IMR-90 (cell line): Measurements from ENCODE around the gene NT5DC3. TPM values are rescaled to one million over a fixed set of nuclear protein-coding genes. Genes with fewer than 3 reads are reported as not detected.

ENCODE experiments used
- ATAC-seq: fragments of 200-7000 bp; cut with Tn5 transposase; 2 replicates; pipeline ENCODE4 v1.9.1; 2020; ENCODE audit warnings: low read depth, mild to moderate bottlenecking, moderate library complexity
- BruUV-seq: library from RNA; stranded (reverse); fragments of 400-500 nt; replicated peaks from 2 replicates; lab custom pipeline; 2021; lab: Mats Ljungman, UMichigan
- CTCF ChIA-PET: fragments of 300-600 bp; formaldehyde crosslinking; extraction: SDS; loops from one replicate; lab custom pipeline; 2021; ENCODE audit warnings: antibody characterized with exemption; lab: Yijun Ruan, JAX
- POLR2A ChIA-PET: fragments of 300-600 bp; sonication (Branson Sonifier 250); formaldehyde crosslinking; loops from one replicate; lab custom pipeline; 2022; ENCODE audit warnings: antibody characterized with exemption; ENCODE audit not compliant: unreplicated experiment; lab: Charles Lee
- DNase-seq: peaks from one replicate; pipeline ENCODE4 v3.0.0; 2013
- H2AFZ ChIP-seq: replicated peaks from 2 replicates; pipeline ENCODE3; 2013; ENCODE audit warnings: low read length, mild to moderate bottlenecking; ENCODE audit not compliant: poor library complexity
- H2AK5ac ChIP-seq: 2 replicates; pipeline ENCODE4 v1.6.1; 2013; ENCODE audit warnings: low read depth, low read length, inconsistent platforms
- H2AK9ac ChIP-seq: replicated peaks from 2 replicates; pipeline ENCODE3; 2013; ENCODE audit warnings: mild to moderate bottlenecking, low read depth, low read length, moderate library complexity; ENCODE audit not compliant: poor library complexity
- H2BK120ac ChIP-seq: 2 replicates; pipeline ENCODE4 v1.6.1; 2013; ENCODE audit warnings: low read depth, low read length, inconsistent platforms
- H2BK15ac ChIP-seq: 3 replicates; pipeline ENCODE4 v1.6.1; 2013; ENCODE audit warnings: low read depth, low read length, inconsistent platforms
- H2BK20ac ChIP-seq: 2 replicates; pipeline ENCODE4 v1.6.1; 2013; ENCODE audit warnings: low read depth, mild to moderate bottlenecking, inconsistent platforms, low read length, moderate library complexity
- H2BK5ac ChIP-seq: 2 replicates; pipeline ENCODE4 v1.6.1; 2013; ENCODE audit warnings: mild to moderate bottlenecking, low read depth, low read length, inconsistent platforms; ENCODE audit not compliant: poor library complexity, severe bottlenecking
- H3K14ac ChIP-seq: replicated peaks from 2 replicates; pipeline ENCODE4 v1.6.1; 2013; ENCODE audit warnings: low read depth, low read length, inconsistent platforms
- H3K18ac ChIP-seq: 2 replicates; pipeline ENCODE4 v1.6.1; 2013; ENCODE audit warnings: low read depth, low read length, control low read depth
- H3K23ac ChIP-seq: 2 replicates; pipeline ENCODE4 v1.6.1; 2013; ENCODE audit warnings: low read depth, low read length, inconsistent platforms
- H3K27ac ChIP-seq: 2 replicates; pipeline ENCODE4 v1.5.1; 2013; ENCODE audit warnings: mild to moderate bottlenecking, control low read depth, low read length; ENCODE audit not compliant: insufficient read depth
- H3K27me3 ChIP-seq: 2 replicates; pipeline ENCODE4 v1.6.1; 2013; ENCODE audit warnings: low read length; ENCODE audit not compliant: control insufficient read depth, insufficient read depth
- H3K36me3 ChIP-seq: 2 replicates; pipeline ENCODE4 v1.6.1; 2013; ENCODE audit warnings: low read length, mixed read lengths; ENCODE audit not compliant: control insufficient read depth, insufficient read depth
- H3K4ac ChIP-seq: 2 replicates; pipeline ENCODE4 v1.6.1; 2013; ENCODE audit warnings: low read depth, low read length, inconsistent platforms
- H3K4me1 ChIP-seq: 2 replicates; pipeline ENCODE4 v1.6.1; 2013; ENCODE audit warnings: low read length, mixed read lengths; ENCODE audit not compliant: control insufficient read depth, insufficient read depth
- H3K4me2 ChIP-seq: 2 replicates; pipeline ENCODE4 v1.6.1; 2013; ENCODE audit warnings: low read depth, mild to moderate bottlenecking, control low read depth, low read length, moderate library complexity
- H3K4me3 ChIP-seq: 2 replicates; pipeline ENCODE4 v1.5.1; 2013; ENCODE audit warnings: low read depth, mild to moderate bottlenecking, control low read depth, low read length, moderate library complexity; ENCODE audit not compliant: insufficient read depth
- H3K56ac ChIP-seq: 2 replicates; pipeline ENCODE4 v1.6.1; 2013; ENCODE audit warnings: low read length, inconsistent platforms; ENCODE audit not compliant: insufficient read depth; ENCODE audit errors: extremely low read depth
- H3K79me1 ChIP-seq, 2 experiments: 2 replicates each; pipeline ENCODE4 v1.6.1; 2013; ENCODE audit warnings: low read length in 2 of 2, inconsistent platforms in 1 of 2, low read depth in 1 of 2
- H3K9ac ChIP-seq: 2 replicates; pipeline ENCODE4 v1.6.1; 2013; ENCODE audit warnings: low read depth, low read length, control low read depth
- H3K9me1 ChIP-seq: 2 replicates; pipeline ENCODE4 v1.6.1; 2013; ENCODE audit warnings: low read length, inconsistent platforms; ENCODE audit not compliant: insufficient read depth
- H3K9me3 ChIP-seq: 2 replicates; pipeline ENCODE4 v1.6.1; 2013; ENCODE audit warnings: low read length; ENCODE audit not compliant: control insufficient read depth, insufficient read depth
- H4K20me1 ChIP-seq: 2 replicates; pipeline ENCODE4 v1.6.1; 2013; ENCODE audit warnings: low read length, inconsistent platforms; ENCODE audit not compliant: insufficient read depth
- H4K5ac ChIP-seq: 2 replicates; pipeline ENCODE4 v1.6.1; 2013; ENCODE audit warnings: mild to moderate bottlenecking, low read depth, low read length, control low read depth
- H4K8ac ChIP-seq, 2 experiments: 2 replicates each; pipeline ENCODE4 v1.6.1; 2013; ENCODE audit warnings: low read depth in 2 of 2, low read length in 2 of 2, control low read depth in 1 of 2, inconsistent platforms in 1 of 2
- H4K91ac ChIP-seq: 2 replicates; pipeline ENCODE4 v1.6.1; 2013; ENCODE audit warnings: low read depth, low read length, inconsistent platforms; ENCODE audit not compliant: insufficient read depth
- BHLHE40 ChIP-seq: fragments of 150-350 bp; IDR thresholded peaks from 2 replicates; pipeline ENCODE4 v1.6.1; 2016; ENCODE audit warnings: mild to moderate bottlenecking, low read depth, low read length
- CEBPB ChIP-seq: IDR thresholded peaks from 2 replicates; pipeline ENCODE4 v1.6.1; 2012; ENCODE audit warnings: low read depth, low read length, improper control_type of control experiment
- CHD1 ChIP-seq: IDR thresholded peaks from 2 replicates; pipeline ENCODE4 v1.6.1; 2012; ENCODE audit warnings: low read depth, low read length, improper control_type of control experiment
- CTCF ChIP-seq: conservative IDR thresholded peaks from 2 replicates; pipeline ENCODE4 v1.5.1; 2012; ENCODE audit warnings: mild to moderate bottlenecking, low read depth, low read length, improper control_type of control experiment
- ELK1 ChIP-seq: fragments of 150-350 bp; IDR thresholded peaks from 2 replicates; pipeline ENCODE4 v1.6.1; 2016; ENCODE audit warnings: low read depth, mild to moderate bottlenecking, low read length, moderate library complexity, borderline replicate concordance
- FOS ChIP-seq: fragments of 150-350 bp; IDR thresholded peaks from 2 replicates; pipeline ENCODE4 v1.6.1; 2016; ENCODE audit warnings: low read depth, low read length
- MAFK ChIP-seq: IDR thresholded peaks from 2 replicates; pipeline ENCODE4 v1.6.1; 2012; ENCODE audit warnings: low read depth, low read length, improper control_type of control experiment
- MAZ ChIP-seq: IDR thresholded peaks from 2 replicates; pipeline ENCODE4 v1.6.1; 2012; ENCODE audit warnings: low read depth, mild to moderate bottlenecking, low read length, improper control_type of control experiment, moderate library complexity, borderline replicate concordance
- MXI1 ChIP-seq: IDR thresholded peaks from 2 replicates; pipeline ENCODE4 v1.6.1; 2012; ENCODE audit warnings: low read depth, mild to moderate bottlenecking, low read length, moderate library complexity, borderline replicate concordance
- NFE2L2 ChIP-seq: fragments of 150-350 bp; IDR thresholded peaks from 2 replicates; pipeline ENCODE4 v1.6.1; 2016; ENCODE audit warnings: low read depth, mild to moderate bottlenecking, low read length
- POLR2A ChIP-seq: IDR thresholded peaks from 2 replicates; pipeline ENCODE4 v1.6.1; 2012; ENCODE audit warnings: mild to moderate bottlenecking, low read depth, low read length
- RAD21 ChIP-seq: IDR thresholded peaks from 2 replicates; pipeline ENCODE4 v1.6.1; 2012; ENCODE audit warnings: low read length, improper control_type of control experiment
- RFX5 ChIP-seq: IDR thresholded peaks from 2 replicates; pipeline ENCODE4 v1.8.0; 2012; ENCODE audit warnings: low read depth, mild to moderate bottlenecking, low read length, moderate library complexity
- SMC3 ChIP-seq: fragments of 150-350 bp; IDR thresholded peaks from 2 replicates; pipeline ENCODE4 v1.6.1; 2016; ENCODE audit warnings: low read depth, mild to moderate bottlenecking, antibody characterized with exemption, low read length, moderate library complexity
- USF2 ChIP-seq: fragments of 150-350 bp; IDR thresholded peaks from 2 replicates; pipeline ENCODE4 v1.6.1; 2017; ENCODE audit warnings: mild to moderate bottlenecking, antibody characterized with exemption, low read length, low read depth
- WGBS, 2 experiments: methylation state at CpG; one replicate each; pipeline versions ENCODE4 v1.1.5 to v1.1.7; 2013; ENCODE audit warnings: missing lambda C conversion rate in 2 of 2; ENCODE audit not compliant: insufficient read length in 1 of 2; ENCODE audit errors: extremely low coverage in 2 of 2; 5-methylcytosine and 5-hydroxymethylcytosine counted together
- dilution Hi-C: fragments of 300-500 bp; cut with HindIII; formaldehyde crosslinking; loops from one replicate; pipeline ENCODE4 v1.14.3; 2018; ENCODE audit warnings: low sequenced_read_pairs; ENCODE audit not compliant: unreplicated experiment
- in situ Hi-C: fragments of 300-500 bp; cut with MboI; formaldehyde crosslinking; loops from 3 replicates; pipeline ENCODE4 v1.14.3; 2019; ENCODE audit warnings: low sequenced_read_pairs, inconsistent platforms, mixed read lengths
- intact Hi-C: fragments of 100-400 bp; cut with micrococcal nuclease; formaldehyde crosslinking; loops from 2 replicates; pipeline ENCODE4 v1.10.0; 2022
- polyA plus RNA-seq, 3 experiments: library from polyadenylated mRNA; depleted of rRNA; stranded (reverse); fragments of >200 nt; gene quantifications; 2 replicates each; pipeline ENCODE4 v1.2.3, GENCODE V29; 2012; ENCODE audit warnings: low replicate concordance in 1 of 3
- total RNA-seq: library from RNA; depleted of rRNA; stranded (reverse); fragments of >200 nt; gene quantifications from 2 replicates; pipeline ENCODE4 v1.2.3, GENCODE V29; 2012

NT5DC3 gene
- total and polyA plus RNA-seq, 2 of the 4 experiments (the other 2 are of a cell fraction), result 7.3 to 17.6 TPM

- Histone ChIP-seq H2BK20ac (no peak overlapping the region), H3K27ac (no peak overlapping the region), H3K27me3 (no peaks in the 10 kb centered on the region), H4K20me1 (no peaks in the 10 kb centered on the region), H2AK9ac (no peak overlapping the region), H3K79me1 (no peaks in the 10 kb centered on the region), H4K5ac (no peak overlapping the region; the same call in 1 of the 2 replicates), H3K9me1 (no peaks in the 10 kb centered on the region), H3K56ac (no peak overlapping the region), H2BK15ac (no peak overlapping the region), H3K36me3 (no peaks in the 10 kb centered on the region), H3K4ac (no peak overlapping the region), H4K91ac (no peak overlapping the region), H2BK5ac (no peak overlapping the region), H3K4me2 (peak overlapping the region; percentile 36; the same call in 1 of the 2 replicates), H3K14ac (no peak overlapping the region), H3K4me3 (no peak overlapping the region), H2BK120ac (no peak overlapping the region), H3K9ac (no peak overlapping the region), H2AK5ac (no peak overlapping the region), H3K4me1 (peaks cover 7% of the 10 kb centered on the region), H3K18ac (no peak overlapping the region), H3K9me3 (no peaks in the 10 kb centered on the region), H4K8ac (no peak overlapping the region), H2AFZ (no peak overlapping the region), H3K23ac (no peak overlapping the region)
- peak; percentile 49 for DNase-seq
- BruUV-seq, result no TSS peak
- CTCF ChIA-PET, result interaction anchor here (1.0 kb wide), 1 partner anchor 79 kb away, joined by 3 read pairs; no protein-coding TSS in a partner anchor
- ATAC-seq, result peak; percentile 33; the same call in 1 of the 2 replicates
- intact Hi-C loops (no loop called here), in situ Hi-C loops (no loop called here), dilution Hi-C loops (no loop called here)
- WGBS, 2 experiments, result no CpG with 5 or more reads among the region's 1 CpG
- POLR2A ChIA-PET, result no interaction called here
- no peak for TF ChIP-seq RFX5
- TF ChIP-seq FOS, result no peak
- no peak for TF ChIP-seq MAZ
- TF ChIP-seq CEBPB, result no peak
- TF ChIP-seq ELK1, result no peak
- TF ChIP-seq MAFK, result no peak
- TF ChIP-seq RAD21, result no peak
- TF ChIP-seq CTCF, result no peak
- TF ChIP-seq CHD1, result no peak
- TF ChIP-seq USF2, result no peak
- no peak for TF ChIP-seq SMC3
- TF ChIP-seq MXI1, result no peak
- TF ChIP-seq POLR2A, result no peak
- TF ChIP-seq NFE2L2, result no peak
- TF ChIP-seq BHLHE40, result no peak
Measured at GRCh38 chr12:103851127-103851526, 10.1 kb upstream of the NT5DC3 start.
